GM21423 (cell line): ENCODE results near the gene CLN6.
"Not testable (repeated sequence)": the region's sequence is repeated elsewhere in the genome, so short reads cannot be mapped to it uniquely, and the experiment has no call there.

Source experiments
- ATAC-seq: cut with Tn5 transposase; IDR thresholded peaks from one replicate; pipeline ENCODE4 v1.9.1; 2021; ENCODE audit warnings: mild to moderate bottlenecking, moderate library complexity; ENCODE audit not compliant: unreplicated experiment

Gene CLN6

DNA sequence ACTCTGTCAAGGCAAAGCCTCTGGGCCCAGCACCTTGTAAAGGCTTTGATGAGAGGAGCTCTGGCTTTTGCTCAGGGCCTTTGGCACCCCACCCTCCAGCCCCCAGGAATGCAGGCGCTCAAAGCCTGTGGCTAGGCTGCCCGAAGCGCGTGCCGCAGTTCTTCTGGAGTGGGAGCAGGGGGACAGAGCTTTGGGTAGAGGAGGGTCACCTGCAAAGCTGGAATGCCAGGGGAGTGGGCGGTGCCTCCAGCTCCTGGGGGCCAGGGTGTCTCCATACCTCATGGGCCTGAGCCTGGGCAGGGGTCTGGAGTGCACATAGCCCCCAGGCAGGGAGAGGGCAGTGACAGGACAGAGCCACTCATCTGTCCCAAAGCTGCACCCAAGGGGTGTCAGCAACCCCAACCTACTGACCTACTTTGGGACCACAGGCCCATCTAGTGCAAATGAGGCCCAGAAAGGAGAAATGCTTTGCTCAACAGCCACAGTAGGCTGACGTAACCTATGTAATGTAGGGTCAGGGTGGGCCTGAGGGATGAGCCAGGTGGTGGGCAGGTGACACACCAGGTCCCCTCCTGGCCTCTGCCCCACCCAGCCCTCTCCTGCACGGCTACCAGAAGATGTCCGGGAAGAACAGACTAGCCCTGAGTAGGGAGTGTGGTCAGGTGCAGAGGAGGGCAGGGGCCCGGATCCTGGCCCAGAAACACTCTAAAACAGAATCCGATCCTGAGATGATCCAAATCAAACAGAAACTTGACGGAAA, 22.2 kb downstream of the CLN6 start:
- no peak for ATAC-seq

DNA sequence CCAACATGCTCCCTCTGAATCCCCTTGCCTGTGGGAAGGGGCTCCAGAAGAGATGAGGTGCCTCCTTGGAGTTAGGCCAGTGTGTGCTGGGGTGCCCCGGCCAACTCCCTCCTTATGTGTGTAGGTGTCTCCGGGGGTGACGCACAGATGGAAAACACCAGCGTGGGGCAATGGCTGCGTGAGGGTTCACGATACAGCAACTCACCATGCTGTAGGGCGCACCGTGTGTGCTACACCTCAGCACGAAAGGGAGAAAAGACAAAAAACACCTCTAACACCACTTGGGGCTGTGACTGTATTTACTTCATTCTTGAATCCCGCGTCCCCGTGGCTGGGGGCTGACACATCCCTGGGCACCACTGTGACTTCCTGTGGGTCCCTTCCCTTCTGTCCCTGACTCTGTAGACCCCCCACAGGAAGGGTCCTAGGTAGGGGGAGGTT, 22.8 kb downstream of the CLN6 start:
- ATAC-seq, result no peak

GRCh38 chr15:68205954-68206539, 23.5 kb downstream of the CLN6 start:
- ATAC-seq, result no peak

GRCh38 chr15:68205558-68205944, 24.0 kb downstream of the CLN6 start:
- no peak for ATAC-seq

- no peak for ATAC-seq
Measured at GRCh38 chr15:68204776-68205557, 24.6 kb downstream of the CLN6 start, which contains the start of gene CALML4. Gene CALML4 (minus strand): TSS chr15:68205332. CDS start chr15:68205247, 85 bp downstream.

GRCh38 chr15:68204361-68204760, 25.2 kb downstream of the CLN6 start:
- ATAC-seq, result no peak

- ATAC-seq, result no peak
Measured at GRCh38 chr15:68203956-68204355, 25.6 kb downstream of the CLN6 start.

- ATAC-seq, result no peak
Measured at GRCh38 chr15:68203486-68203885, 26.0 kb downstream of the CLN6 start.

DNA sequence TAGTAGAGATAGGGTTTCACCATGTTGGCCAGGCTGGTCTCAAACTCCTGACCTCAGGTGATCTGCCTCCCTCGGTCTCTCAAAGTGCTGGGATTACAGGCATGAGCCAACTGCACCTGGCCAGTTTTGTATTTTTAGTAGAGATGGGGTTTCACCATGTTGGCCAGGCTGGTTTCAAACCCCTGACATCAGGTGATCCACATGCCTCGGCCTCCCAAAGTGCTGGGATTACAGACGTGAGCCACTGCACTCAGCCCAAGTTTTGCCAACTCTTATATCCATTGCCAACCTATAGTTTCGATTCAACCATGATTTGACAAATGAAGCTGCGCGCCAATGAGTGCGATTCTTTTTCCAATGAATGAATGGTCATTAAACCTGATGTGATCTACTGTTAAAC, 26.5 kb downstream of the CLN6 start:
- ATAC-seq, result not testable (repeated sequence)

DNA sequence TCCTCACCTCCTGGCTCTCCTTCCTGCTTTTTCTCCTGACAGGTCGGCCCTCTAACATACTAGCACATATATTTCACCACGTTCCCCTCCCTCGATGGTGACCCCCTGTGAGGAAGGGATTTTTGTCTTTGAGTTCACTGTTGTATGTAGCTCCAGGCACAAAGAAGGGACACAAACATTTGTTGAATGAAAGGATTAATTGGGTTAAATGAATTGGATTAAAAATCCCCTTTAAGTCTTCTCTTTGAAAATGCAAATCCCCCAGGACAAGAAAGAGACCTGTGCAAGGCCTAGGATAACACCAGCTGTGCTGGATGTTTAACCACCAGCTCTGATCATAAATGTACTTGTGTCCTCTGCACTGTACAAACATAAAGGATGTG, 27.7 kb downstream of the CLN6 start:
- ATAC-seq, result no peak

DNA sequence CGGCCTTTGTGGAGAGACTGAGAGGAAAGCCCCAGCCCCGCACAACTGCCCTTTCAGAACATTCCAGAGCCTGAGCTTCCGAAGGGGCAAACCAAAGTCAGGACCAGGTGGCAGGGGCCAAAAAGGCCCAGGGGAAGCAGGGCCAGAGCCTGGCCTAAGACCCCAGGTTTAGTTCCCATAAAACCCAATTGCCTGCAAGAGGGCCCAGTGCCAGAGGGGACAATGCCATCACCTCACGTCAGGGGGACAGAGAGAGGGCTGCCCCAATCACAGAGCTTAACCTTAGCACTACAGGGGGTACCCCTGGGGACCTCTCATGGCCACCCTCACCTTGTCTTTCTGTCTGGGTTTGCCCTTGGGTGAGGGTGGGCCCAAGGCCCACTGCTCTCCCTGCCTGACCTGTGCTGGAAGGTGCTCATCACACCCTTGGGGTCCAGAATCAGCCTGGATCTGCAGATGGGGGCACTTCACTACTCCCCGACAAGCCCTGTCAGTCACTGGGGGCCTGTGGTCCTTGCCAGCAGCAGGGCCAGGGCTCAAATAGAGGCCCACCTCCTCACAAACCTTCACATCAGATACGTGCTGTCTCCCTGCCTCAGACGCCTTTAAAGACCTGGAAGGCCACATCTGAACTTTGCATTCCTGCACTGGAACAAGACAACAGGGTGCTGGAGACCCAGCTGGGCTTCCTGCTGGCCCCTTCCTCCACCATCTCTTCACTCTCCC, 28.2 kb downstream of the CLN6 start:
- ATAC-seq, result no peak

DNA sequence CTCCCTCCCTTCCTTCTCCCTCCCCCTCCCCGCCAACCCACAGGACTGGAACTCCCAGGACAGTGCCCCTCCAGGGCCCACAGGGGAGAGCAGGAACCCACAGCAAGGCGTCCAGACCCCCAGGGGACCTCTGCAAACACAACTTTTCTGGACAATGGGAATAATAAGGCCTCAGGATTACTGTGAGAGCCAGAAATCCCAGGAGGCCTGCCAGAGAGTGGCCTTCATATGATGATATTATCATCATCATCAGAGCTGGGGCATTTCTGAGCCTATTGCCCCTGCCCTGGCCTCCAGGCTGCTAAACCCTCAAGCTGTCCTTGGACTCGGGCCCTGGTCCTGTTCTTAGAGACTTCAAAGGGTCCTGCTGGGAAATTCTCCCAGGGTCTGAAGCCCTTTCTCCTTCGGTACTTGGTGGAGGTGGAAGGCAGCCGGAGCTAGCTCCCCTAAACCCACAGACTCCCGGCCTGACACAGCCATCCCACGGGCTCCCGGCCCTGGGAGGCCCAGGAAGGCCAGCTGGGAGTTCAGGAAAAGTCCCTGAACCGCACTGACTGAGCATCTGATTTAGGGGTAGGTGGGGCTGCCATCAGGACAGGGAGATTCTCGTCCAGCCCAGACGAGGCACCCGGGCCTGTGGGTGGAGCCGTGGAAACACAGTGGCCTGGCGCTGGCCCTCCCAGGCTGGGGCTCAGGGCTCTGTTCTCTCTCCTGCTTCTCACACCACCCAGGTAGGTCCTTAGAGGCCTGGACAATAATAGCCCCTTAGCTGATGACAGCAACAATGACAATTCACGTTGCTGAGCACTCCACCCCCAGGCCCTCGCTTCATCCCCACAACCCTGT, 29.3 kb downstream of the CLN6 start:
- no peak for ATAC-seq

DNA sequence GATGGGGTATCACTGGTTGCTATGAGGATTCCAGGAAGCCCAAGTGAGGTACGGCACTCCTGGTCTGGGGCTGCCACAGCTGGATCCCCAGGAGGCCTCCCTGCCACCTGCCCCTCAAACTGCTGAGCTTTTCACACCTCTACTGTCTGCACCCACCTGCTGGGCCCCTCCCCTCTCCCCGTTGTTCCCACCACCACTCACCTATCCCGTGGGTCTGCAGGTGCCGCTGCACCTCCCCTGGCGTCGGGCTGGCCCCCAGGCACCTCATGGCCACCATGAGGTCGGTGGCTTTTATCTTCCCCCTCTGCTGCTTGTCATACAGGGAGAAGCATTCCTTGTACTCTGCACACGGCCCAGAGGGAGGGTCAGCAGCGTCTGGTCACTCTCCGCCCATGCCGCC, 30.2 kb downstream of the CLN6 start:
- no peak for ATAC-seq

DNA sequence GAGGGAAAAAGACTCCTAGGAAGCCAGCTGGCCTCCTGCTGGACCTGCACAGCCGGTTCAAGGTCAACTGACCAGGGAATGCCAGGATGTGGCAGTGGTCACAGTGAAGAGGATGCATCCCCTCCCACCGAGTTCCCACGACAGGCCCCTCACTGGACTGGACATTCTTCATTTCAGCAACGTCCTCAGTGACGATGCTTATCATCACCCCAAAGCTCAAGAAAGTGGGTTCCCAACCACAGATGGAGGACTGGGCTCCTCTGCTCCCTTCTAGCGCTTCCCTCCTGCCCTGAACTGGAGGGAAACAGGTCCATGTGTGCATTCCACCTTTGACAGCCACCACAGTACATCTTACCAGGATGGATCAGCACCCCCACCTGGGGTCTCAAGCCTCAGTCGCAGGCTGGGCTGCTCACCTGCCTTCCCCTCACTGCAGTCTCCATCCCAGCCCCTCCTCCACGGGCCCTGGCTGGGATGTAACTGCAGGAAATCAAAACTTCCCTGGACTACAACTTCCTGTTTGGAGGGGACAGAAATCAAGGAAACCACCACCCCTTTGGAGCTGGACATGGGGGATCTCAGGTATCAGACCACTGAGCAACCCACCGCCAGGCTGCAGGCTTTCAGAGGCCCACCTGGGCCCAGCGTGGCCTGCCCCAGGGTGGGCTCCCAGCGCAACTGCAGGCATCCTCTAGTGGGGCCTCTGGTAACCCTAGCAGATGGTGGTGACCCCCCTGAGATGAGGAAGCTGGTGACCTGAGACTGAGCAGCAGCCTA, 31.7 kb downstream of the CLN6 start:
- no peak for ATAC-seq

GRCh38 chr15:68197170-68197492, 32.4 kb downstream of the CLN6 start:
- no peak for ATAC-seq

- no peak for ATAC-seq
Measured at GRCh38 chr15:68196445-68197169, 32.9 kb downstream of the CLN6 start.

DNA sequence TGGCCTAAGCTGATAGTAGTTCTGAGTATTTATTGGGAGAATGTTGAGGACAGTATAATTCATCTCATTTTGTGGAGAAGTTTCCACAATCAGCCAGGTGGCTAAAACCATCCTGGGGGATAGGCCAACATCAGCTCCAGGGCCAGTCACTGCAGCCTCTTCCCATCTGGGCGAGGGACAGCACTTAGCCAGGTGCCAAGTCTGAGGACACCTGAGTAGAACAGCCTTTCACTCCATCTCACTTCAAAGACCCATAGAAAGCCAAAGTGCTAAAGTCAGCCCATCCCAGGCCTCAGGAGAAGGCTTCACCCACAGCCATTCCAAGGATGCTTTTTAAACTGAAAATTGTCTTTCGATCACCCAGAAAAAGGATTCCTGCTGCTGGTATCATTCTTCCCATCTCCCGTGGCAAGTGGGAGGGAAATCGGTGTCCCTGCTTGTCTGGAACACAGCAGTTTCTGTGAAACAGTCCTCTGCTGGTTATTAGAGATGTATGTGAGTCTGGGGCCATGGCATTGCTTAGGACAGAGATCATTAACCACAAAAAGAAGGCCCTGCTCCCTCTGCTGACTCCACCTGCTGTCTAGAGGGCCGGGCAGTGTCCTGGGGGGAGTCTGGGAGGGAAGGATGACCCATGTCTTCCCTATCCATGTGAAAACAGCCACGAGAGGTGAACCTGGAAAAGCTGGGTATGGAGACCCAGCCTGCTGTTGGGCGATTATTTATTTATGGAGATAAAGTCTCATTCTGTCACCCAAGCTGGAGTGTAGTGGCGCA, 34.0 kb downstream of the CLN6 start:
- ATAC-seq, result no peak

DNA sequence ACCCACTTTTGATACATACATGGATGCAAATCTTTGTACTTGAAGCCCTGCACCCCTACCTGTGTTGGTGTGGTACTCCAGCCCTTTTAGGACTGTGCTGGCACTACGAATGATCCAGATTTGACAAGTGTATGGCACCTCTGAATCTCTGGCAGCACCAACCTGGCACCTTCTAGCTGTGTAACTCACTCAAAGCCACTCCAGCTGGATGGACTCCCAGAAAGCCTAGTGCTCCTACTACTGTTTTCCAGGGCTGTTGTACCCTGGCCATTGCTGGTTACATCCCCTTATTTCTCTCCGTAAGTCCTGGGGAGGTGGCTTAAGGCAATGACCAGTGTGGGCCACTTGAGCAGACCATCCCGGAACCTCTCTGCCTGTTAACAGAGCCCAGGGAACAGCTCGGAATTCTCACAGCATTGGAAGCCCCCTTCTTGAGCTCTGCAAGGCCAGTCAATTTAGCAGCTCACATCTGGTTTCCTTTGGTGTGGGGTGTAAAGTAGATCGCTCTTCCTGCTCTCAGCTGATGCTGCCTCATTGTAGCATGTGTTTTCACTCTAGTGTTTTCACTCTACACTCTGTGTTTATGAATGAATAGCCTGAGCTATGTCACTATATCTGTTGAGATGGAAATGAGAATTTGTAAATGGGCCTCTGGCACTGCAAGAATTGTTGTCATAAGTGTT, 36.6 kb downstream of the CLN6 start:
- ATAC-seq, result no peak
